ENCODE measurements around the gene PTGES.

The PTGES gene

GRCh38 chr9:129717991-129718390, 34.9 kb downstream of the PTGES start:
- H3K4me3 ChIP-seq (ENCODE audit: low read depth, low read length): no peak overlapping the region
- no peak for DNase-seq (ENCODE audit: low read depth)
- no peak for TF ChIP-seq CTCF (IDR thresholded peaks at IDR 0.05; ENCODE audit: insufficient read depth, low read depth, low read length, missing control alignments)

GRCh38 chr9:129716091-129716490, 36.8 kb downstream of the PTGES start:
- no peak for TF ChIP-seq CTCF (IDR thresholded peaks at IDR 0.05; ENCODE audit: insufficient read depth, low read depth, low read length, missing control alignments)
- DNase-seq (ENCODE audit: low read depth): no peak

GRCh38 chr9:129714511-129715061, 38.3 kb downstream of the PTGES start:
- no peak for TF ChIP-seq CTCF (IDR thresholded peaks at IDR 0.05; ENCODE audit: insufficient read depth, low read depth, low read length, missing control alignments)
- H3K4me3 ChIP-seq (ENCODE audit: low read depth, low read length): no peak overlapping the region
- DNase-seq (ENCODE audit: low read depth): no peak

More at GRCh38 chr9:129716091-129716490, 36.8 kb downstream of the PTGES start:
- no peak overlapping the region for H3K4me3 ChIP-seq (ENCODE audit: low read depth, low read length)

GRCh38 chr9:129713402-129713679, 39.5 kb downstream of the PTGES start:
- no peak overlapping the region for H3K4me3 ChIP-seq (ENCODE audit: low read depth, low read length)
- TF ChIP-seq CTCF (IDR thresholded peaks at IDR 0.05; ENCODE audit: insufficient read depth, low read depth, low read length, missing control alignments): no peak
- no peak for DNase-seq (ENCODE audit: low read depth)

GRCh38 chr9:129712634-129713401, 40.0 kb downstream of the PTGES start:
- H3K4me3 ChIP-seq (ENCODE audit: low read depth, low read length): no peak overlapping the region
- no peak for DNase-seq (ENCODE audit: low read depth)
- no peak for TF ChIP-seq CTCF (IDR thresholded peaks at IDR 0.05; ENCODE audit: insufficient read depth, low read depth, low read length, missing control alignments)

GRCh38 chr9:129710169-129710453, 42.7 kb downstream of the PTGES start:
- H3K4me3 ChIP-seq (ENCODE audit: low read depth, low read length): no peak overlapping the region
- TF ChIP-seq CTCF (IDR thresholded peaks at IDR 0.05; ENCODE audit: insufficient read depth, low read depth, low read length, missing control alignments): no peak
- DNase-seq (ENCODE audit: low read depth): no peak

Data from GM12865 (cell line).